Neural progenitor cell (in vitro differentiated cells): ENCODE results near the gene C2orf76.
"Not testable (repeated sequence)": the region's sequence is repeated elsewhere in the genome, so short reads cannot be mapped to it uniquely, and the experiment has no call there.

Experiments used
- EZH2 ChIP-seq: fragments of 200-600 bp; sonication (generic); IDR thresholded peaks from 2 replicates; pipeline ENCODE4 v1.6.1; 2017; ENCODE audit warnings: antibody characterized with exemption, mild to moderate bottlenecking, moderate library complexity
- TF ChIP-seq, protein P1 (sequence below): fragments of 200-600 bp; sonication (generic); IDR thresholded peaks from 2 replicates; pipeline ENCODE4 v1.5.1; 2017; ENCODE audit warnings: antibody characterized with exemption, mild to moderate bottlenecking

DNA sequence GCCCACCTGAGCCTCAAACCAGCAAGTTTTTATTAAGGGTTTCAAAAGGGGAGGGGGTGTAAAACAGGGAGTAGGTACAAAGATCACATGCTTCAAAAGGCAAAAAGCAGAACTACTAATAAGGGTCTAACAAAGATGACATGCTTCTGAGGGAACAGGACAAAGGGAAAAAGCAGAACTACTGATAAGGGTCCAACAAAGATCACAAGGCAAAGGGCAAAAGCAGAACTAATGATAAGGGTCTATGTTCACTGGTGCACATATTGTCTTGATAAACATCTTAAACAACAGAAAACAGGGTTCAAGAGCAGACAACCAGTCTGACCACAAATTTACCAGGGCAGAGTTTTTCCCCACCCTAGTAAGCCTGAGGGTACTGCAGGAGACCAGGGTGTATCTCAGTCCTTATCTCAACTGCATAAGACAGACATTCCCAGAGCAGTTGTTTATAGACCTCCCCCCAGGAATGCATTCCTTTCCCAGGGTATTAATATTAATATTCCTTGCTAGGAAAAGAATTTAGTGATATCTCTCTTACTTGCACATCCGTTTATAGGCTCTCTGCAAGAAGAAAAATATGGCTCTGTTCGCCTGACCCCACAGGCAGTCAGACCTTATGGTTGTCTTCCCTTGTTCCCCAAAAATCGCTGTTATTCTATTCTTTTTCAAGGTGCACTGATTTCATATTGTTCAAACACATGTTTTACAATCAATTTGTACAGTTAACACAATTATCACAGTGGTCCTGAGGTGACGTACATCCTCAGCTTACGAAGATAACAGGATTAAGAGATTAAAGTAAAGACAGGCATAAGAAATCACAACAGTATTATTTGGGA lies 7.5 kb upstream of the C2orf76 start:
- not testable (repeated sequence) for TF ChIP-seq EZH2
- TF ChIP-seq, protein P1, sequence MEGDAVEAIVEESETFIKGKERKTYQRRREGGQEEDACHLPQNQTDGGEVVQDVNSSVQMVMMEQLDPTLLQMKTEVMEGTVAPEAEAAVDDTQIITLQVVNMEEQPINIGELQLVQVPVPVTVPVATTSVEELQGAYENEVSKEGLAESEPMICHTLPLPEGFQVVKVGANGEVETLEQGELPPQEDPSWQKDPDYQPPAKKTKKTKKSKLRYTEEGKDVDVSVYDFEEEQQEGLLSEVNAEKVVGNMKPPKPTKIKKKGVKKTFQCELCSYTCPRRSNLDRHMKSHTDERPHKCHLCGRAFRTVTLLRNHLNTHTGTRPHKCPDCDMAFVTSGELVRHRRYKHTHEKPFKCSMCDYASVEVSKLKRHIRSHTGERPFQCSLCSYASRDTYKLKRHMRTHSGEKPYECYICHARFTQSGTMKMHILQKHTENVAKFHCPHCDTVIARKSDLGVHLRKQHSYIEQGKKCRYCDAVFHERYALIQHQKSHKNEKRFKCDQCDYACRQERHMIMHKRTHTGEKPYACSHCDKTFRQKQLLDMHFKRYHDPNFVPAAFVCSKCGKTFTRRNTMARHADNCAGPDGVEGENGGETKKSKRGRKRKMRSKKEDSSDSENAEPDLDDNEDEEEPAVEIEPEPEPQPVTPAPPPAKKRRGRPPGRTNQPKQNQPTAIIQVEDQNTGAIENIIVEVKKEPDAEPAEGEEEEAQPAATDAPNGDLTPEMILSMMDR = not testable (repeated sequence)
